GOT3 (cell line): ENCODE measurements around the gene ITPA.

Experiments
- DNase-seq: peaks from one replicate; lab custom pipeline; 2025; ENCODE audit warnings: mixed read lengths; lab: John Stamatoyannopoulos, UW

The ITPA gene

GRCh38 chr20:3209257-3209945 lies at the start of gene ITPA:
Gene ITPA (plus strand): TSS chr20:3209498. CDS start chr20:3209552, 54 bp downstream.
- no peak for DNase-seq

GRCh38 chr20:3160418-3160817 lies 48.9 kb upstream of the ITPA start:
- DNase-seq = no peak

- DNase-seq = no peak
Observed at GRCh38 chr20:3161316-3162079, 47.8 kb upstream of the ITPA start.

GRCh38 chr20:3162080-3162611 lies 47.2 kb upstream of the ITPA start:
- no peak for DNase-seq

- DNase-seq = no peak
Observed at GRCh38 chr20:3163099-3164042, 45.9 kb upstream of the ITPA start.

GRCh38 chr20:3164043-3164762 lies 45.1 kb upstream of the ITPA start:
- DNase-seq = no peak

- no peak for DNase-seq
Observed at GRCh38 chr20:3164763-3165410, 44.4 kb upstream of the ITPA start.

- no peak for DNase-seq
Observed at GRCh38 chr20:3165473-3166337, 43.6 kb upstream of the ITPA start.

GRCh38 chr20:3166338-3166912 lies 42.9 kb upstream of the ITPA start:
- DNase-seq = no peak

GRCh38 chr20:3166913-3167342 lies 42.4 kb upstream of the ITPA start:
- DNase-seq = no peak

GRCh38 chr20:3167738-3168078 lies 41.6 kb upstream of the ITPA start:
- no peak for DNase-seq

- DNase-seq = no peak
Observed at GRCh38 chr20:3168079-3168828, 41.0 kb upstream of the ITPA start.

- DNase-seq = no peak
Observed at GRCh38 chr20:3168829-3169590, 40.3 kb upstream of the ITPA start.

- DNase-seq = no peak
Observed at GRCh38 chr20:3171391-3172125, 37.7 kb upstream of the ITPA start.

- no peak for DNase-seq
Observed at GRCh38 chr20:3172126-3172932, 37.0 kb upstream of the ITPA start.

- DNase-seq = peak; percentile 48
Observed at GRCh38 chr20:3172933-3173609, 36.2 kb upstream of the ITPA start, which contains the start of gene LZTS3. Gene LZTS3 (minus strand): TSS chr20:3173549. CDS start chr20:3167163, 6,386 bp downstream.
